HepG2 (cell line): ENCODE measurements around the gene ZFPL1. TPM values are rescaled to one million over a fixed set of nuclear protein-coding genes. Genes with fewer than 3 reads are reported as not detected.

ENCODE experiments used
- CBFB ChIP-seq: sonication (generic); formaldehyde crosslinking; IDR thresholded peaks from 2 replicates; pipeline ENCODE4 v1.4.0; 2020; ENCODE audit warnings: missing genetic modification reagents
- HES4 ChIP-seq: sonication (generic); formaldehyde crosslinking; IDR thresholded peaks from 2 replicates; pipeline ENCODE4 v1.9.0; 2021; ENCODE audit warnings: mild to moderate bottlenecking, missing genetic modification reagents, borderline replicate concordance
- HHEX ChIP-seq: IDR thresholded peaks from 2 replicates; pipeline ENCODE4 v1.6.1; 2016; ENCODE audit warnings: control low read depth
- JARID2 ChIP-seq: sonication (generic); formaldehyde crosslinking; IDR thresholded peaks from 2 replicates; pipeline ENCODE4 v1.8.1; 2023; ENCODE audit warnings: missing genetic modification reagents, inconsistent platforms; ENCODE audit not compliant: insufficient replicate concordance
- RXRB ChIP-seq: IDR thresholded peaks from 2 replicates; pipeline ENCODE4 v1.6.1; 2016; ENCODE audit warnings: borderline replicate concordance, missing genetic modification reagents, missing compliant biosample characterization
- SATB2 ChIP-seq: sonication (generic); formaldehyde crosslinking; IDR thresholded peaks from 2 replicates; pipeline ENCODE4 v1.5.0; 2020; ENCODE audit warnings: missing genetic modification reagents
- SRY ChIP-seq: sonication (generic); formaldehyde crosslinking; IDR thresholded peaks from 2 replicates; pipeline ENCODE4 v1.8.0; 2022; ENCODE audit warnings: mild to moderate bottlenecking, missing genetic modification reagents
- ZKSCAN8 ChIP-seq: IDR thresholded peaks from 2 replicates; pipeline ENCODE4 v1.6.1; 2016; ENCODE audit warnings: borderline replicate concordance, missing genetic modification reagents, missing compliant biosample characterization
- ZNF431 ChIP-seq: sonication (generic); formaldehyde crosslinking; IDR thresholded peaks from 2 replicates; pipeline ENCODE4 v1.9.0; 2022; ENCODE audit warnings: missing genetic modification reagents, low read depth, mild to moderate bottlenecking, borderline replicate concordance
- ZNF570 ChIP-seq: sonication (generic); formaldehyde crosslinking; IDR thresholded peaks from 2 replicates; pipeline ENCODE4 v1.4.0; 2020; ENCODE audit warnings: mild to moderate bottlenecking, missing genetic modification reagents, borderline replicate concordance
- ZNF766 ChIP-seq: sonication (generic); formaldehyde crosslinking; IDR thresholded peaks from 2 replicates; pipeline ENCODE4 v1.5.0; 2020; ENCODE audit warnings: missing genetic modification reagents, borderline replicate concordance
- ZSCAN20 ChIP-seq: sonication (generic); formaldehyde crosslinking; IDR thresholded peaks from 2 replicates; pipeline ENCODE4 v1.4.0; 2020; ENCODE audit warnings: missing genetic modification reagents, mild to moderate bottlenecking, borderline replicate concordance
- polyA plus RNA-seq, 8 experiments: library from polyadenylated mRNA; depleted of rRNA in 3 of 8; stranded (reverse) in 7 of 8; unstranded in 1 of 8; fragments of >200 nt; fragmentation: Illumina TruSeq in 4 of 8; extraction: Trizol in 4 of 8; gene quantifications; 2 replicates each; pipeline versions ENCODE4 v1.2.1 to v1.2.3, GENCODE V29; 2011 to 2016; ENCODE audit warnings: low read depth in 4 of 8, missing spikeins in 1 of 8, mixed read lengths in 1 of 8; ENCODE audit not compliant: insufficient read depth in 1 of 8
- total RNA-seq, 5 experiments: library from RNA; depleted of rRNA; stranded (reverse); fragments of >200 nt; fragmentation: Illumina TruSeq; extraction: Trizol; gene quantifications; 2 replicates each; pipeline ENCODE4 v1.2.3, GENCODE V29; 2016; ENCODE audit warnings: low read depth in 1 of 5
- TF ChIP-seq, protein P1 (sequence below): sonication (generic); formaldehyde crosslinking; IDR thresholded peaks from 2 replicates; pipeline ENCODE4 v1.4.0; 2020; ENCODE audit warnings: low read depth, missing genetic modification reagents
- TF ChIP-seq, protein P2 (sequence below): sonication (generic); formaldehyde crosslinking; IDR thresholded peaks from 2 replicates; pipeline ENCODE4 v1.4.0; 2020; ENCODE audit warnings: low read depth, mild to moderate bottlenecking, missing genetic modification reagents
- TF ChIP-seq, protein P3 (sequence below): sonication (generic); formaldehyde crosslinking; IDR thresholded peaks from 2 replicates; pipeline ENCODE4 v1.5.0; 2020; ENCODE audit warnings: mild to moderate bottlenecking, missing genetic modification reagents, moderate library complexity
- TF ChIP-seq, protein P4 (sequence below): sonication (generic); formaldehyde crosslinking; IDR thresholded peaks from 2 replicates; pipeline ENCODE4 v1.5.0; 2020; ENCODE audit warnings: missing genetic modification reagents
- TF ChIP-seq, protein P5 (sequence below): sonication (generic); formaldehyde crosslinking; IDR thresholded peaks from 2 replicates; pipeline ENCODE4 v1.5.0; 2020; ENCODE audit warnings: missing genetic modification reagents
- TF ChIP-seq, protein P6 (sequence below): sonication (generic); formaldehyde crosslinking; conservative IDR thresholded peaks from 2 replicates; pipeline ENCODE4 v1.4.0; 2020; ENCODE audit warnings: missing genetic modification reagents

The ZFPL1 gene
- total and polyA plus RNA-seq, 2 of the 13 experiments (the other 11 are each of a cell fraction or from before 2014, with no cell fraction given) = 32.2 to 56.0 TPM

DNA sequence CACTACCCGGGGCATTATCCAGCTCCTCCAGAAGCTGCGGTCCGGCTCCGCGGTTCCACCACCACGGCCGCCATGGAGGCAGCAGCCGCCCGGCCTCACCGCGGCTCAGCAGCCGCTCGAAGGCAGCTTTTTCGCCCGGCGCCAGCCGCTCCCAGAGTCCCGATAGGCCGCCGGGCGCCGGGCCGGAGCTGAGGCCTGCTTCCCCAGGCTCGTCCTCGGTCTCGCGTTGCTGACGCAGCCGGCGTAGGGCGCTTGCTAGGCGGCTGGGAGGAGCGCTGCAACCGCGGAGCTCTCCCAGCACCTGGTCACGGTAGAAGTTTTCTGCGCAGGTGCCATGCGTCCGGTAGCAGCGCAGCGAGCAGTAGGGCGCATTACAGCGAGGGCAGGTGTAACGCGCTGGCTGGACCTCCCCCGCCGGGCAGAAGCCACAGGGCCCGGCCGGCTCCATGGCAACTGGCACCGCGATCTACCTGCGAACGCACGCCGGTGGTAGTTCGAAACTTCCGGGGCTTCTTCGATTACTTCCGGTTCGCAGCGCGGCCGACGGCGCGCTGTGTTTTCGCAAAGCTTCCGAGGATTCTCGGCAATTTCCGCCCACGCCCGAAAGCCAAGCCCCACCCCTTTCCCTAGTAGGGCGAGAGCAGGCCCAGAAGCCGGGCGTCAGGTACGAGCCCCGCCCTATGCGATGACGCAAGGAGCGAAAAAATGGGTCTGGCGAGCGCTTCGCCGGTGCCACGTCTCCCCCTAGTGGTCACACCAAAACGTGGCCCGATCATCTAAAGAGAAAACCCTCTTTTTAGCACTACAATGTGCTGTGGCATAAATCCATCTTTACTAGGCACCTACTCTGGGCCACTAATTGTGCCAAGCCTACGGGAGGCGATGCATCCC is 33.4 kb downstream of the ZFPL1 start, which contains the start of gene ZNHIT2 (continued):
- TF ChIP-seq, protein P1, sequence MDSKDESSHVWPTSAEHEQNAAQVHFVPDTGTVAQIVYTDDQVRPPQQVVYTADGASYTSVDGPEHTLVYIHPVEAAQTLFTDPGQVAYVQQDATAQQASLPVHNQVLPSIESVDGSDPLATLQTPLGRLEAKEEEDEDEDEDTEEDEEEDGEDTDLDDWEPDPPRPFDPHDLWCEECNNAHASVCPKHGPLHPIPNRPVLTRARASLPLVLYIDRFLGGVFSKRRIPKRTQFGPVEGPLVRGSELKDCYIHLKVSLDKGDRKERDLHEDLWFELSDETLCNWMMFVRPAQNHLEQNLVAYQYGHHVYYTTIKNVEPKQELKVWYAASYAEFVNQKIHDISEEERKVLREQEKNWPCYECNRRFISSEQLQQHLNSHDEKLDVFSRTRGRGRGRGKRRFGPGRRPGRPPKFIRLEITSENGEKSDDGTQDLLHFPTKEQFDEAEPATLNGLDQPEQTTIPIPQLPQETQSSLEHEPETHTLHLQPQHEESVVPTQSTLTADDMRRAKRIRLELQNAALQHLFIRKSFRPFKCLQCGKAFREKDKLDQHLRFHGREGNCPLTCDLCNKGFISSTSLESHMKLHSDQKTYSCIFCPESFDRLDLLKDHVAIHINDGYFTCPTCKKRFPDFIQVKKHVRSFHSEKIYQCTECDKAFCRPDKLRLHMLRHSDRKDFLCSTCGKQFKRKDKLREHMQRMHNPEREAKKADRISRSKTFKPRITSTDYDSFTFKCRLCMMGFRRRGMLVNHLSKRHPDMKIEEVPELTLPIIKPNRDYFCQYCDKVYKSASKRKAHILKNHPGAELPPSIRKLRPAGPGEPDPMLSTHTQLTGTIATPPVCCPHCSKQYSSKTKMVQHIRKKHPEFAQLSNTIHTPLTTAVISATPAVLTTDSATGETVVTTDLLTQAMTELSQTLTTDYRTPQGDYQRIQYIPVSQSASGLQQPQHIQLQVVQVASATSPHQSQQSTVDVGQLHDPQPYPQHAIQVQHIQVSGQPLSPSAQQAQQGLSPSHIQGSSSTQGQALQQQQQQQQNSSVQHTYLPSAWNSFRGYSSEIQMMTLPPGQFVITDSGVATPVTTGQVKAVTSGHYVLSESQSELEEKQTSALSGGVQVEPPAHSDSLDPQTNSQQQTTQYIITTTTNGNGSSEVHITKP (CRISPR knock-in tag) = peak; percentile 78
- TF ChIP-seq, protein P2, sequence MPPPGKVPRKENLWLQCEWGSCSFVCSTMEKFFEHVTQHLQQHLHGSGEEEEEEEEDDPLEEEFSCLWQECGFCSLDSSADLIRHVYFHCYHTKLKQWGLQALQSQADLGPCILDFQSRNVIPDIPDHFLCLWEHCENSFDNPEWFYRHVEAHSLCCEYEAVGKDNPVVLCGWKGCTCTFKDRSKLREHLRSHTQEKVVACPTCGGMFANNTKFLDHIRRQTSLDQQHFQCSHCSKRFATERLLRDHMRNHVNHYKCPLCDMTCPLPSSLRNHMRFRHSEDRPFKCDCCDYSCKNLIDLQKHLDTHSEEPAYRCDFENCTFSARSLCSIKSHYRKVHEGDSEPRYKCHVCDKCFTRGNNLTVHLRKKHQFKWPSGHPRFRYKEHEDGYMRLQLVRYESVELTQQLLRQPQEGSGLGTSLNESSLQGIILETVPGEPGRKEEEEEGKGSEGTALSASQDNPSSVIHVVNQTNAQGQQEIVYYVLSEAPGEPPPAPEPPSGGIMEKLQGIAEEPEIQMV (CRISPR knock-in tag) = no peak; the same call in none of the 2 replicates
- TF ChIP-seq CBFB (CRISPR knock-in tag) (0 out of 2 replicates have a peak, but pooled peaks have one; percentile 36), ZNF431 (peak; percentile 86), SATB2 (no peak; the same call in 1 of the 2 replicates), ZSCAN20 (CRISPR knock-in tag) (peak; percentile 93; the same call in 1 of the 2 replicates), ZNF570 (CRISPR knock-in tag) (no peak), HES4 (peak; percentile 80), HHEX (no peak), JARID2 (CRISPR knock-in tag) (no peak), ZKSCAN8 (CRISPR knock-in tag) (no peak), SRY (no peak), RXRB (CRISPR knock-in tag) (peak; percentile 73), ZNF766 (CRISPR knock-in tag) (no peak)
- TF ChIP-seq, protein P3, sequence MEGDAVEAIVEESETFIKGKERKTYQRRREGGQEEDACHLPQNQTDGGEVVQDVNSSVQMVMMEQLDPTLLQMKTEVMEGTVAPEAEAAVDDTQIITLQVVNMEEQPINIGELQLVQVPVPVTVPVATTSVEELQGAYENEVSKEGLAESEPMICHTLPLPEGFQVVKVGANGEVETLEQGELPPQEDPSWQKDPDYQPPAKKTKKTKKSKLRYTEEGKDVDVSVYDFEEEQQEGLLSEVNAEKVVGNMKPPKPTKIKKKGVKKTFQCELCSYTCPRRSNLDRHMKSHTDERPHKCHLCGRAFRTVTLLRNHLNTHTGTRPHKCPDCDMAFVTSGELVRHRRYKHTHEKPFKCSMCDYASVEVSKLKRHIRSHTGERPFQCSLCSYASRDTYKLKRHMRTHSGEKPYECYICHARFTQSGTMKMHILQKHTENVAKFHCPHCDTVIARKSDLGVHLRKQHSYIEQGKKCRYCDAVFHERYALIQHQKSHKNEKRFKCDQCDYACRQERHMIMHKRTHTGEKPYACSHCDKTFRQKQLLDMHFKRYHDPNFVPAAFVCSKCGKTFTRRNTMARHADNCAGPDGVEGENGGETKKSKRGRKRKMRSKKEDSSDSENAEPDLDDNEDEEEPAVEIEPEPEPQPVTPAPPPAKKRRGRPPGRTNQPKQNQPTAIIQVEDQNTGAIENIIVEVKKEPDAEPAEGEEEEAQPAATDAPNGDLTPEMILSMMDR (CRISPR knock-in tag) = peak; percentile 97
- TF ChIP-seq, protein P4, sequence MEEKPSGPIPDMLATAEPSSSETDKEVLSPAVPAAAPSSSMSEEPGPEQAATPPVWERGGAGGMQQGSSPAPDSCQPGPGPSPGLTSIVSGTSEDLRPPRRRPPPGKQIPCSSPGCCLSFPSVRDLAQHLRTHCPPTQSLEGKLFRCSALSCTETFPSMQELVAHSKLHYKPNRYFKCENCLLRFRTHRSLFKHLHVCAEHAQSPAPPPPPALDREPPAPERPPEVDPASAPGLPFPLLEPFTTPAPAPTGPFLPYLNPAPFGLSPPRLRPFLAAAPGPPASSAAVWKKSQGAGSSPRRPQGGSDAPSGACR (CRISPR knock-in tag) = no peak; the same call in 1 of the 2 replicates
- TF ChIP-seq, protein P5, sequence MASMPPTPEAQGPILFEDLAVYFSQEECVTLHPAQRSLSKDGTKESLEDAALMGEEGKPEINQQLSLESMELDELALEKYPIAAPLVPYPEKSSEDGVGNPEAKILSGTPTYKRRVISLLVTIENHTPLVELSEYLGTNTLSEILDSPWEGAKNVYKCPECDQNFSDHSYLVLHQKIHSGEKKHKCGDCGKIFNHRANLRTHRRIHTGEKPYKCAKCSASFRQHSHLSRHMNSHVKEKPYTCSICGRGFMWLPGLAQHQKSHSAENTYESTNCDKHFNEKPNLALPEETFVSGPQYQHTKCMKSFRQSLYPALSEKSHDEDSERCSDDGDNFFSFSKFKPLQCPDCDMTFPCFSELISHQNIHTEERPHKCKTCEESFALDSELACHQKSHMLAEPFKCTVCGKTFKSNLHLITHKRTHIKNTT (CRISPR knock-in tag) = no peak
- TF ChIP-seq, protein P6, sequence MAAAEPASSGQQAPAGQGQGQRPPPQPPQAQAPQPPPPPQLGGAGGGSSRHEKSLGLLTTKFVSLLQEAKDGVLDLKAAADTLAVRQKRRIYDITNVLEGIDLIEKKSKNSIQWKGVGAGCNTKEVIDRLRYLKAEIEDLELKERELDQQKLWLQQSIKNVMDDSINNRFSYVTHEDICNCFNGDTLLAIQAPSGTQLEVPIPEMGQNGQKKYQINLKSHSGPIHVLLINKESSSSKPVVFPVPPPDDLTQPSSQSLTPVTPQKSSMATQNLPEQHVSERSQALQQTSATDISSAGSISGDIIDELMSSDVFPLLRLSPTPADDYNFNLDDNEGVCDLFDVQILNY (CRISPR knock-in tag) = no peak; the same call in 1 of the 2 replicates
